NCI-H345 treated with DMSO at 0.1 percent for 48 hours (cell line): ENCODE data around the gene RAB1B.
"Not testable (repeated sequence)": the region's sequence is repeated elsewhere in the genome, so short reads cannot be mapped to it uniquely, and the experiment has no call there.

Experiments
- DNase-seq: peaks from one replicate; lab custom pipeline; 2025; ENCODE audit not compliant: unreplicated experiment; lab: John Stamatoyannopoulos, UW

Gene RAB1B

GRCh38 chr11:66294626-66295620 is 26.5 kb downstream of the RAB1B start:
- DNase-seq = no peak

- DNase-seq = no peak
These were observed 29.2 kb downstream of the RAB1B start for GRCh38 chr11:66297610-66298009.

- DNase-seq = no peak
These were observed 30.7 kb downstream of the RAB1B start for GRCh38 chr11:66299186-66299585.

GRCh38 chr11:66302656-66303055 is 34.2 kb downstream of the RAB1B start:
- DNase-seq = no peak

GRCh38 chr11:66309475-66309874 is 41.0 kb downstream of the RAB1B start:
- no peak for DNase-seq

- DNase-seq = no peak
These were observed 41.9 kb downstream of the RAB1B start for GRCh38 chr11:66310324-66310723.

GRCh38 chr11:66310803-66311440 is 42.5 kb downstream of the RAB1B start:
- not testable (repeated sequence) for DNase-seq

GRCh38 chr11:66311470-66311964 is 43.1 kb downstream of the RAB1B start:
- no peak for DNase-seq

GRCh38 chr11:66311965-66312548 is 43.6 kb downstream of the RAB1B start:
- peak; percentile 94 for DNase-seq

- DNase-seq = peak; percentile 95
These were observed 44.3 kb downstream of the RAB1B start for GRCh38 chr11:66312549-66313320.

GRCh38 chr11:66313321-66314185 is 45.1 kb downstream of the RAB1B start:
- DNase-seq = no peak

- no peak for DNase-seq
These were observed 45.7 kb downstream of the RAB1B start for GRCh38 chr11:66314186-66314501.

GRCh38 chr11:66314561-66315497 is 46.4 kb downstream of the RAB1B start:
- no peak for DNase-seq

- no peak for DNase-seq
These were observed 47.1 kb downstream of the RAB1B start for GRCh38 chr11:66315498-66315885.

GRCh38 chr11:66315921-66316811 is 47.7 kb downstream of the RAB1B start:
- DNase-seq = no peak

GRCh38 chr11:66316849-66317251 is 48.4 kb downstream of the RAB1B start, which contains the start of gene CD248:
Gene CD248 (minus strand): TSS chr11:66317044. CDS start chr11:66317027, 17 bp downstream.
- no peak for DNase-seq

GRCh38 chr11:66317322-66317722 is 48.9 kb downstream of the RAB1B start:
- no peak for DNase-seq
